Head of caudate nucleus (tissue), 42 donors: ENCODE results near the gene BACH2.
A peak's percentile ranks its signal among the peaks of the same experiment; 100 is the strongest.
"Not testable (repeated sequence)": the region's sequence is repeated elsewhere in the genome, so short reads cannot be mapped to it uniquely, and the experiment has no call there.

Experiments used
- DNase-seq, 42 donors: peaks; one replicate each; pipeline versions ENCODE4 v3.0.0 to v3.0.0-alpha.2; 2020 to 2021; ENCODE audit warnings: mixed read lengths in 7 of 42
- intact Hi-C: fragments of 100-400 bp; cut with DNase I; formaldehyde crosslinking; loops from one replicate; pipeline ENCODE4 v1.15.0; 2022

The BACH2 gene

DNA sequence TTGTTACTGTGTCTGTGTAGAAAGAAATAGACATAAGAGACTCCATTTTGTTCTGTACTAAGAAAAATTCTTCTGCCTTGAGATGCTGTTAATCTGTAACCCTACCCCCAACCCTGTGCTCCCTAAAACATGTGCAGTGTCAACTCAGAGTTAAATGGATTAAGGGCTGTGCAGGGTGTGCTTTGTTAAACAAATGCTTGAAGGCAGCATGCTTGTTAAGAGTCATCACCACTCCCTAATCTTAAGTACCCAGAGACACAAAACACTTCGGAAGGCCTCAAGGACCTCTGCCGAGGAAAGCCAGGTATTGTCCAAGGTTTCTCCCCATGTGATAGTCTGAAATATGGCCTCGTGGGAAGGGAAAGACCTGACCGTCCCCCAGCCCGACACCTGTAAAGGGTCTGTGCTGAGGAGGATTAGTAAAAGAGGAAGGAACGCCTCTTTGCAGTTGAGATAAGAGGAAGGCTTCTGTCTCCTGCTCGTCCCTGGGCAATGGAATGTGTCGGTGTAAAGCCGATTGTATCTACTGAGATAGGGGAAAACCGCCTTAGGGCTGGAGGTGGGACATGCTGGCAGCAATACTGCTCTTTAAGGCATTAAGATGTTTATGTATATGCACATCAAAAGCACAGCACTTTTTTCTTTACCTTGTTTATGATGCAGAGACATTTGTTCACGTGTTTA, 405.7 kb downstream of the BACH2 start:
- DNase-seq, intact Hi-C loops: not testable (repeated sequence)

DNA sequence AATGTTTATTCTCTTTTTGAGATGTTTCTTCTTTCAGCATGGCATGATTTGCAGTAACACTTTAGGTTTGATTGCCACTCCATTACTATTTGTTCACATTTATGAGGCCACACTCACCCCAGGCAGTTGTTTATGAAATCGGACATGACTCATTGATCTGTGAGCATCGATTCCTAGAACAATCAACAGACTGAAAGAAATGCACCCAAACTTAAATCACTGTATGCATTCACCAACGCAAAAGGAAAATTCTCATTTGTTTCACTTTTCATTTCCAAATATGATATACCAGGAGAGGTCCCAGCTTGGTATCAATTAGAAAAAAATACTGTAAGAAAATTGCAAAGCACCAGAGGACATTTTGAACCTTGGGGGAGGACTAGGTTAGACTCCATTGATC, 407.8 kb downstream of the BACH2 start:
- DNase-seq: no peak
- intact Hi-C loops: no loop called here

- DNase-seq: no peak
- intact Hi-C loops: no loop called here
Measured at GRCh38 chr6:89888138-89888514, 408.5 kb downstream of the BACH2 start.

DNA sequence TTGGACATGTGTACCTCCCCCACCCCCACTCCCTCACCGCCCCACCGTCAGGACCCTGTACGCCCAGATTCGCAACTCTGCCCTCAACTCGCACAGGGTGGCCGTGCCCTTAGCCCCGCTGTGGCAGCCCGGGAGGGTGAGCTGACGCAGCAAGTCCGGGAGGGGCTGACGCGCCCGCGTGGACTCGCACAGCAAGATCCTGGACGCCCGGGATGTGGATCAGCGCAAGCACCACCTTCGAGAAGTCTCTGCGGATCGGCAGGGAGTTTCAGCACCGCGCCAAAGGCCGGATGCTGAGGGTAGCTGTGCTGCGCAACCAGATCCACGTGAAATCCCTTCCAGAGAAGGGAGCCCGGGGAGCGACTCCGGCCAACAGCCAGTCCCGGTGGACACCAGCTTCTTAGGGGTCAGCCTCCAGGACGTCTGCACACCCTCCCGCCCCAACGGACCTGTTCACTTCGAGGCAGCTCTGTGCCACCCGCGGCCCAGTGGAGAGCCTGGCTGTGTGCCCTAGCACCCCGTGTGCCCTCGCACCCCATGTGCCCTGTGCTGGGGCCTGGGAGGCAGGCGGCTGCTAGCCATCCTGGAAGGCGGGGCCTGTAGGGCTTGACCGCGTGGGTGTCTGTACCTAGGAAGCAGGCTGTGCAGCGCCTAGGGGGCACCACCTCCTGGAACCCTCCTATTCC, 409.0 kb downstream of the BACH2 start:
- intact Hi-C loops: no loop called here
- DNase-seq: peak in 2 of 42 donors; percentile 5 to 27

DNA sequence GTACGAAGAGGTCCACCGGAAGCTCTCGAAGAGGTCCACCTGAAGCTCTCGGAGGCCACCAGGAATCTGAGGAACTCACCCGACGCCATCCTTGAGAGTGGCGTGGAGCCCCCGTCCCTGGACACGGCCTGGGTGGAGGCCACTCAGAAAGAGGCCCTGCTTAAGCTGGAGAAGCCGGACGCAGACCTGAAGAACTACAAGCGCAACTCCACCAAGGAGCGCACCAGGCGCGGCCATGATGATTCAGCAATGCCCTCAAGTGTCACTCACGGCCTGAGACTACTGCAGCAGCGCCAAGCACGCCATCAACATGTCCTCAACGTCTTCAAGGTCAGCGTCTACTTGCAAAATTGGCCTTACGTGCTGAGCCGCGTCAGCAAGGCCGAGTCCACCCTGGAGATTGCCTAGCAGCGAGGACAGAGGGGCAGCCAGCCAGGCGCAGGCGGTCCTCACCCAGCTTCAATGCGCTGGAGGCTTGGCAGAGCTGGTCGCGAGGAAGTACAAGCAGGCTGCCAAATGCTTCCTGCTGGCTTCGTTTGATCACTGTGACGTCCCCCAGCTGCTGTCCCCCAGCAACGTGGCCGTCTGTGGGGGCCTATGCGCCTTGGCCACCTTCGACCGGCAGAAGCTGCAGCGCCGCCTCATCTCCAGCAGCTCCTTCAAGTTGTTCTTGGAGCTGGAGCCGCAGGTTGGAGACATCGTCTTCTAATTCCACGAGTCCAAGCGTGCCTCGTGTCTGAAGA, 410.1 kb downstream of the BACH2 start:
- intact Hi-C loops: no loop called here
- DNase-seq: no peak
